H1 (cell line): Measurements from ENCODE around the gene PTPRE. TPM values are rescaled to one million over a fixed set of nuclear protein-coding genes. Genes with fewer than 3 reads are reported as not detected.

Source experiments
- polyA plus RNA-seq, 7 experiments: library from polyadenylated mRNA; depleted of rRNA in 3 of 7; stranded (reverse) in 5 of 7; unstranded in 2 of 7; fragments of >200 nt in 5 of 7; fragments of 200-250 nt in 2 of 7; gene quantifications; 1 replicate in 5 of 7; 2 replicates in 1 of 7; 4 replicates in 1 of 7; pipeline versions ENCODE4 v1.2.1 to v1.2.3, GENCODE V29; 2011 to 2013; ENCODE audit warnings: missing spikeins in 2 of 7, mixed read lengths in 2 of 7
- total RNA-seq: library from RNA; stranded (reverse); fragmentation: NEBNext Ultra II Directional; extraction: Animal tissue kit (Norgen Biotek cat#: 25700); gene quantifications from 2 replicates; pipeline ENCODE4 v1.2.1, GENCODE V29; 2021
- TF ChIP-seq, protein P1 (sequence below): IDR thresholded peaks from 2 replicates; pipeline ENCODE4 v1.6.1; 2012; ENCODE audit warnings: inconsistent platforms

Gene PTPRE
- total and polyA plus RNA-seq, 2 of the 8 experiments (the other 6 are each of a cell fraction or from before 2014, with no cell fraction given): 0.33 to 0.54 TPM

DNA sequence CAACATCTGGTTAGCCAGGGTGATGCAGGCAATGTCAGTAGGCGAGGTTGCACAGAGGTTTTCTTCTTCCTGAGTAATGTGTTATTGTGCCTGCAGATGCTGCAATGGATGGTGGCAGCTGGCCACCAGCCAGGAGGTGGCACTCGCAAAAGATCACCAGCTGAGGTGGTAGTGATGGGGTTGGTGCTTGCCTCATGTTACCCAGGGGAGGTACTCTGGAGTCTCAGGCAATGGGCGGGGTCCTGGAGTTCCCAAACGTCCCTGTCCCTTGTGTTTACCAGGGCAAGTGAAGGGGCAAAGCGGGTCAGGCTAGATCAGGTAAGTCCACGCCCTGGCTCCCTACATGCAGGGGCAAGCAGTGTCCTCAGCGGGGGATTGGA lies 35.3 kb upstream of the PTPRE start (continued):
- TF ChIP-seq, protein P1, sequence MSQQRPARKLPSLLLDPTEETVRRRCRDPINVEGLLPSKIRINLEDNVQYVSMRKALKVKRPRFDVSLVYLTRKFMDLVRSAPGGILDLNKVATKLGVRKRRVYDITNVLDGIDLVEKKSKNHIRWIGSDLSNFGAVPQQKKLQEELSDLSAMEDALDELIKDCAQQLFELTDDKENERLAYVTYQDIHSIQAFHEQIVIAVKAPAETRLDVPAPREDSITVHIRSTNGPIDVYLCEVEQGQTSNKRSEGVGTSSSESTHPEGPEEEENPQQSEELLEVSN: no peak
